ENCODE measurements around the gene RANBP3L. TPM values are rescaled to one million over a fixed set of nuclear protein-coding genes. Genes with fewer than 3 reads are reported as not detected.

The RANBP3L gene
- polyA plus RNA-seq, 1 of the 3 experiments (the other 2 are of a cell fraction) = not detected

DNA sequence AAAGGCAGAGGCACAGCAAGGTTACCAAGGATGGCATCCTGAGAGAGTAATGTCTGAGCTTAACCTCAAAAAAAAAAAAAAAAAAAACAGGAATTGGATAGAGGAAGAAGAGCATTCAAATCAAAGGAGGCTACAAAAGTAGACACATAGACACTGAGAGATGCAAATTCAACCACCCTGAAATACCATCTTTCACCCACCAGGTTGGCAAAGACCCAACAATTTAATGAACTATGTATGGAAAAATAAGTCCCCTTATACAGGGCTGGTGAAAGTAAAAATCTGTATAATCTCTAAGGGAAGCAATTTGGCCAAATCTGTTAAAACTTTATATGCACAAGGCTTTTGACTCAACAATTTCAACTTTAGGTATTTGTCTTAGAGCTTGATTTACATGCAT is 64.9 kb downstream of the RANBP3L start:
- Histone ChIP-seq H3K9ac (no peak overlapping the region), H3F3A (replicated peaks; ENCODE audit: insufficient read depth) (peaks cover 10% of the 10 kb centered on the region), H4K20me1 (ENCODE audit: insufficient read depth) (no peaks in the 10 kb centered on the region), H3K9me2 (no peaks in the 10 kb centered on the region), H3K79me2 (ENCODE audit: insufficient read depth) (peaks cover 68% of the 10 kb centered on the region), H3K9me3 (no peaks in the 10 kb centered on the region), H2AFZ (ENCODE audit: low read depth) (no peak overlapping the region), H3K27me3 (ENCODE audit: insufficient read depth) (no peaks in the 10 kb centered on the region), H3K36me3 (replicated peaks in 1 of 2; ENCODE audit: control insufficient read depth in 1 of 2, insufficient read depth in 2 of 2, low read length in 1 of 2) (no peaks in the 10 kb centered on the region), H3K4me1 (ENCODE audit: control insufficient read depth in 1 of 2, insufficient read depth in 2 of 2, low read depth in 1 of 2, low read length in 1 of 2) (peaks cover 15 to 22% of the 10 kb centered on the region in 2 experiments), H3K4me2 (no peak overlapping the region), H3K4me3 (ENCODE audit: low read depth in 2 of 2, low read length in 1 of 2) (no peak overlapping the region), H3K27ac (ENCODE audit: low read depth in 2 of 2, low read length in 1 of 2) (no peak overlapping the region)
- ChIA-PET POLR2A (no interaction called here), CTCF (interaction anchor here (1.0 kb wide), 1 partner anchor 11 kb away, joined by 3 read pairs; no protein-coding TSS in a partner anchor)
- DNase-seq = no peak
- TF ChIP-seq MEF2A (IDR thresholded peaks at IDR 0.05; ENCODE audit: borderline replicate concordance, low read depth) = no peak
- no peak for TF ChIP-seq FOXM1 (IDR thresholded peaks at IDR 0.05; ENCODE audit: low read depth)
- TF ChIP-seq, protein P1, sequence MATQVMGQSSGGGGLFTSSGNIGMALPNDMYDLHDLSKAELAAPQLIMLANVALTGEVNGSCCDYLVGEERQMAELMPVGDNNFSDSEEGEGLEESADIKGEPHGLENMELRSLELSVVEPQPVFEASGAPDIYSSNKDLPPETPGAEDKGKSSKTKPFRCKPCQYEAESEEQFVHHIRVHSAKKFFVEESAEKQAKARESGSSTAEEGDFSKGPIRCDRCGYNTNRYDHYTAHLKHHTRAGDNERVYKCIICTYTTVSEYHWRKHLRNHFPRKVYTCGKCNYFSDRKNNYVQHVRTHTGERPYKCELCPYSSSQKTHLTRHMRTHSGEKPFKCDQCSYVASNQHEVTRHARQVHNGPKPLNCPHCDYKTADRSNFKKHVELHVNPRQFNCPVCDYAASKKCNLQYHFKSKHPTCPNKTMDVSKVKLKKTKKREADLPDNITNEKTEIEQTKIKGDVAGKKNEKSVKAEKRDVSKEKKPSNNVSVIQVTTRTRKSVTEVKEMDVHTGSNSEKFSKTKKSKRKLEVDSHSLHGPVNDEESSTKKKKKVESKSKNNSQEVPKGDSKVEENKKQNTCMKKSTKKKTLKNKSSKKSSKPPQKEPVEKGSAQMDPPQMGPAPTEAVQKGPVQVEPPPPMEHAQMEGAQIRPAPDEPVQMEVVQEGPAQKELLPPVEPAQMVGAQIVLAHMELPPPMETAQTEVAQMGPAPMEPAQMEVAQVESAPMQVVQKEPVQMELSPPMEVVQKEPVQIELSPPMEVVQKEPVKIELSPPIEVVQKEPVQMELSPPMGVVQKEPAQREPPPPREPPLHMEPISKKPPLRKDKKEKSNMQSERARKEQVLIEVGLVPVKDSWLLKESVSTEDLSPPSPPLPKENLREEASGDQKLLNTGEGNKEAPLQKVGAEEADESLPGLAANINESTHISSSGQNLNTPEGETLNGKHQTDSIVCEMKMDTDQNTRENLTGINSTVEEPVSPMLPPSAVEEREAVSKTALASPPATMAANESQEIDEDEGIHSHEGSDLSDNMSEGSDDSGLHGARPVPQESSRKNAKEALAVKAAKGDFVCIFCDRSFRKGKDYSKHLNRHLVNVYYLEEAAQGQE (IDR thresholded peaks at IDR 0.05; ENCODE audit: low read depth, low read length) = no peak
- no peak for TF ChIP-seq TAF1 (IDR thresholded peaks at IDR 0.05; ENCODE audit: borderline replicate concordance, low read depth, low read length)
- no peak for TF ChIP-seq GATA2 (CRISPR knock-in tag; IDR thresholded peaks at IDR 0.05)
- TF ChIP-seq RCOR1 (IDR thresholded peaks at IDR 0.05; ENCODE audit: low read length) = no peak
- TF ChIP-seq RFX5 (IDR thresholded peaks at IDR 0.05; ENCODE audit: low read length) = no peak

DNA sequence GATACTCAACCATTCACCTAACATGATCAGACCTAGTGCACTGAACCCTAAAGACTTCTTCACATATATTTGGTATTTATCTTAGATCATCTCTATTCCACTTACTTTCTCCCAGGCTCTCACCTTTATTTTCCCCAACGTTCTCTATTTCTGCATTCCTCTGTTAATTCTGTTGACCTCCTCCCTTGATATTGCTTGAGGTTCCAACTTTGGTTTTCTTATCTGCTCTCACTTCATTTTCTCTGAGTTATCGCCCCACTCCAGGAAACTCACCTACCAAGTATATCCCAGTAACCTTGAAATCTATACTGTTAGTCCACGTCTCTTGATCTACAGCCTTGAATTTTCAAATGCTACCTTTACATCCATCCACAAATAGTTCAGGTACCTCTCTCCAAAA is 69.2 kb downstream of the RANBP3L start:
- CTCF ChIA-PET = interaction anchor here (1.0 kb wide), 1 partner anchor 15 kb away, joined by 3 read pairs; no protein-coding TSS in a partner anchor
- no peaks in the 10 kb centered on the region for H3K9me2 ChIP-seq
- peaks cover 40% of the 10 kb centered on the region for H3K79me2 ChIP-seq (ENCODE audit: insufficient read depth)
- peaks cover 3% of the 10 kb centered on the region for H3F3A ChIP-seq (replicated peaks; ENCODE audit: insufficient read depth)
- no peak overlapping the region for H3K4me3 ChIP-seq (ENCODE audit: low read depth in 2 of 2, low read length in 1 of 2)
- H2AFZ ChIP-seq (ENCODE audit: low read depth) = no peak overlapping the region
- TF ChIP-seq FOSL2 (IDR thresholded peaks at IDR 0.05; ENCODE audit: borderline replicate concordance, low read depth) (no peak), NFIC (IDR thresholded peaks at IDR 0.05; ENCODE audit: borderline replicate concordance) (no peak), ELF1 (IDR thresholded peaks at IDR 0.05) (no peak), TCF12 (IDR thresholded peaks at IDR 0.05) (no peak), POLR2AphosphoS5 (IDR thresholded peaks at IDR 0.05; ENCODE audit: low read depth, low read length) (no peak), SIN3A (IDR thresholded peaks at IDR 0.05; ENCODE audit: borderline replicate concordance, low read depth, low read length) (no peak), EZH2phosphoT487 (IDR thresholded peaks at IDR 0.05; ENCODE audit: borderline replicate concordance, low read depth) (no peak), FOXJ3 (CRISPR knock-in tag; IDR thresholded peaks at IDR 0.05) (no peak)
- TF ChIP-seq, protein P1 (IDR thresholded peaks at IDR 0.05; ENCODE audit: low read depth, low read length) = no peak
- TF ChIP-seq, protein P2, sequence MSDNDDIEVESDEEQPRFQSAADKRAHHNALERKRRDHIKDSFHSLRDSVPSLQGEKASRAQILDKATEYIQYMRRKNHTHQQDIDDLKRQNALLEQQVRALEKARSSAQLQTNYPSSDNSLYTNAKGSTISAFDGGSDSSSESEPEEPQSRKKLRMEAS (IDR thresholded peaks at IDR 0.05; ENCODE audit: low read depth) = no peak
- no peaks in the 10 kb centered on the region for H4K20me1 ChIP-seq (ENCODE audit: insufficient read depth)
- H3K4me2 ChIP-seq = no peak overlapping the region
- no peaks in the 10 kb centered on the region for H3K27me3 ChIP-seq (ENCODE audit: insufficient read depth)
- POLR2A ChIA-PET = interaction anchor here (1.1 kb wide), 1 partner anchor 9 kb away, joined by 3 read pairs; the partner anchor contains the start of gene NADK2
- no peak overlapping the region for H3K9ac ChIP-seq
- H3K27ac ChIP-seq (ENCODE audit: low read depth in 2 of 2, low read length in 1 of 2) = no peak overlapping the region
- no peaks in the 10 kb centered on the region for H3K9me3 ChIP-seq
- DNase-seq = no peak
- no peaks in the 10 kb centered on the region for H3K36me3 ChIP-seq (replicated peaks in 1 of 2; ENCODE audit: control insufficient read depth in 1 of 2, insufficient read depth in 2 of 2, low read length in 1 of 2)
- H3K4me1 ChIP-seq (ENCODE audit: control insufficient read depth in 1 of 2, insufficient read depth in 2 of 2, low read depth in 1 of 2, low read length in 1 of 2) = peaks cover 0 to 3% of the 10 kb centered on the region in 2 experiments; a peak in 3 of 4 replicates
- 93% methylated on average over 3 of the region's 3 CpGs for WGBS (ENCODE audit: low lambda C conversion rate)
